ENCODE measurements around the gene TMED7. TPM values are rescaled to one million over a fixed set of nuclear protein-coding genes. Genes with fewer than 3 reads are reported as not detected.

The TMED7 gene
- total RNA-seq, 1 experiment from 2014 or later, result 71.5 TPM

DNA sequence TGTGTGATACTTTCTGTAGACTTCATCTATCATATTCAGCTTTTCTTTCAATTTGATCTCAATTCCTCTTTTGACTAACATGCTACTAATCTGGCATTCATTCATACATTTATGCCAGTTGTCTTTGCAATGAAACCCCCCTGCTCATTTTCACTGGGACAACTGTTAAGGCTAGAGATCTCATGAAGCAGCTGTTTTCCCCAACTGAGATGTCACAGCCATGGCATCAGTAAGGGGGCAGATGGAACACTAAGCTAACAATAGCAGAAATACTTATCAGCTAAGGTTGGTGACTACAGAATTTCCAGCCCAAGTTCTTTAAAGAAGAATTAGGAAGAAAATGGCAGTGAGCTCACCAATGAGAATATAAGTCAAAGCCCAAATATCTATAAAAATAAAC lies 9.4 kb downstream of the TMED7 start:
- no peaks in the 10 kb centered on the region for H3K4me1 Mint-ChIP-seq (ENCODE audit: low read depth, unreplicated experiment)

GRCh38 chr5:115611873-115612272 lies 14.0 kb downstream of the TMED7 start:
- BruUV-seq (replicated peaks), result no TSS peak
- Mint-ChIP-seq H3K4me1 (ENCODE audit: low read depth, unreplicated experiment) (no peaks in the 10 kb centered on the region), H3K9me3 (ENCODE audit: unreplicated experiment) (no peaks in the 10 kb centered on the region), H3K27me3 (ENCODE audit: insufficient read depth, unreplicated experiment) (no peaks in the 10 kb centered on the region), H3K27ac (ENCODE audit: unreplicated experiment) (no peak overlapping the region), H3K4me3 (ENCODE audit: unreplicated experiment) (no peak overlapping the region), H3K36me3 (ENCODE audit: insufficient read depth, unreplicated experiment) (peaks cover 22% of the 10 kb centered on the region)
- Histone ChIP-seq H3K4me1 (no peaks in the 10 kb centered on the region), H3K4me3 (ENCODE audit: low read depth, low read length) (no peak overlapping the region), H3K27me3 (replicated peaks; ENCODE audit: control insufficient read depth, insufficient read depth, low read length) (no peaks in the 10 kb centered on the region), H3K36me3 (ENCODE audit: control insufficient read depth, insufficient read depth, low read length) (no peaks in the 10 kb centered on the region), H3K9me3 (no peaks in the 10 kb centered on the region)
- POLR2A ChIA-PET, result no interaction called here
- DNase-seq, result no peak
- no peak for TF ChIP-seq CTCF (IDR thresholded peaks at IDR 0.05; ENCODE audit: insufficient read depth in 1 of 2, low read depth in 1 of 2, low read length in 1 of 2, severe bottlenecking in 1 of 2, unreplicated experiment in 1 of 2)
- intact Hi-C loops (cut with micrococcal nuclease; ENCODE audit: unreplicated experiment), result no loop called here
- CTCF ChIA-PET, result interaction anchor here (0.6 kb wide), 1 partner anchor 22 kb away, joined by 3 read pairs; no protein-coding TSS in a partner anchor

More for the DNA sequence above, 9.4 kb downstream of the TMED7 start:
- ChIA-PET POLR2A (no interaction called here), CTCF (interaction anchor here (0.6 kb wide), 1 partner anchor 9 kb away, joined by 3 read pairs; no protein-coding TSS in a partner anchor)
- H3K36me3 Mint-ChIP-seq (ENCODE audit: insufficient read depth, unreplicated experiment), result peaks cover 43% of the 10 kb centered on the region
- no peaks in the 10 kb centered on the region for H3K9me3 Mint-ChIP-seq (ENCODE audit: unreplicated experiment)
- H3K4me3 ChIP-seq (ENCODE audit: low read depth, low read length), result no peak overlapping the region
- no peak overlapping the region for H3K27ac Mint-ChIP-seq (ENCODE audit: unreplicated experiment)
- H3K4me3 Mint-ChIP-seq (ENCODE audit: unreplicated experiment), result no peak overlapping the region
- no peaks in the 10 kb centered on the region; the same call in 1 of the 2 replicates for H3K36me3 ChIP-seq (ENCODE audit: control insufficient read depth, insufficient read depth, low read length)
- H3K27me3 Mint-ChIP-seq (ENCODE audit: insufficient read depth, unreplicated experiment), result no peaks in the 10 kb centered on the region
- DNase-seq, result no peak
- no peak for TF ChIP-seq CTCF (IDR thresholded peaks at IDR 0.05; ENCODE audit: insufficient read depth in 1 of 2, low read depth in 1 of 2, low read length in 1 of 2, severe bottlenecking in 1 of 2, unreplicated experiment in 1 of 2)
- H3K4me1 ChIP-seq, result no peaks in the 10 kb centered on the region
- intact Hi-C loops (cut with micrococcal nuclease; ENCODE audit: unreplicated experiment), result no loop called here
- no TSS peak for BruUV-seq (replicated peaks)
- H3K9me3 ChIP-seq, result no peaks in the 10 kb centered on the region
- no peaks in the 10 kb centered on the region for H3K27me3 ChIP-seq (replicated peaks; ENCODE audit: control insufficient read depth, insufficient read depth, low read length)

DNA sequence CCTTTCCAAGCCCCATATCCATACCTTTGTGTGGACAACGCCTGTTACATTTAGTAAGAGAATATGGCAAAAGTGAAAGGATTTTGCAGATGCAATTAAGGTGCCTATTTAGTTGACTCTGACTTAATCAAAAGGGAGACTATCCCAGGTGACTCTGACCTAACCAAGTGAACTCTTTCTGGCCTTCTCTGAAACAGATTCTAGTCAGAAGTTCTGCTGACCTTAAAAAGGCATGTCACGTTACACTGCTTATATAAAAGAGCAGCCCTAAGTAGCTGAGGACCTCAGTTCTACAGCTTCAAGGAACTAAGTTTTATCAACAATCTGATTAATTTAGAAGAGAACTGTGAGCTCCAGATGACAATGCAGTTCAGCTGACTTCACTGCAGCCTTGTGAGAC lies 17.9 kb downstream of the TMED7 start:
- Mint-ChIP-seq H3K4me3 (ENCODE audit: unreplicated experiment) (no peak overlapping the region), H3K27ac (ENCODE audit: unreplicated experiment) (no peak overlapping the region), H3K4me1 (ENCODE audit: low read depth, unreplicated experiment) (no peaks in the 10 kb centered on the region), H3K36me3 (ENCODE audit: insufficient read depth, unreplicated experiment) (peaks cover 22% of the 10 kb centered on the region), H3K9me3 (ENCODE audit: unreplicated experiment) (no peaks in the 10 kb centered on the region), H3K27me3 (ENCODE audit: insufficient read depth, unreplicated experiment) (no peaks in the 10 kb centered on the region)
- CTCF ChIA-PET, result no interaction called here
- no peak for DNase-seq
- TF ChIP-seq CTCF (IDR thresholded peaks at IDR 0.05; ENCODE audit: insufficient read depth in 1 of 2, low read depth in 1 of 2, low read length in 1 of 2, severe bottlenecking in 1 of 2, unreplicated experiment in 1 of 2), result no peak
- POLR2A ChIA-PET, result no interaction called here
- intact Hi-C loops (cut with micrococcal nuclease; ENCODE audit: unreplicated experiment), result no loop called here
- no peaks in the 10 kb centered on the region for H3K27me3 ChIP-seq (replicated peaks; ENCODE audit: control insufficient read depth, insufficient read depth, low read length)
- no peak overlapping the region for H3K4me3 ChIP-seq (ENCODE audit: low read depth, low read length)
- H3K4me1 ChIP-seq, result no peaks in the 10 kb centered on the region
- no peaks in the 10 kb centered on the region for H3K9me3 ChIP-seq
- no TSS peak for BruUV-seq (replicated peaks)
- H3K36me3 ChIP-seq (ENCODE audit: control insufficient read depth, insufficient read depth, low read length), result no peaks in the 10 kb centered on the region
